GM19025 (cell line): ENCODE measurements around the gene FCHSD2.
"Not testable (repeated sequence)": the region's sequence is repeated elsewhere in the genome, so short reads cannot be mapped to it uniquely, and the experiment has no call there.

Experiments used
- ATAC-seq: cut with Tn5 transposase; IDR thresholded peaks from one replicate; pipeline ENCODE4 v1.9.1; 2021; ENCODE audit warnings: mild to moderate bottlenecking, low read depth, moderate library complexity; ENCODE audit not compliant: unreplicated experiment

The FCHSD2 gene

GRCh38 chr11:73129198-73129597 is 12.9 kb downstream of the FCHSD2 start:
- no peak for ATAC-seq

DNA sequence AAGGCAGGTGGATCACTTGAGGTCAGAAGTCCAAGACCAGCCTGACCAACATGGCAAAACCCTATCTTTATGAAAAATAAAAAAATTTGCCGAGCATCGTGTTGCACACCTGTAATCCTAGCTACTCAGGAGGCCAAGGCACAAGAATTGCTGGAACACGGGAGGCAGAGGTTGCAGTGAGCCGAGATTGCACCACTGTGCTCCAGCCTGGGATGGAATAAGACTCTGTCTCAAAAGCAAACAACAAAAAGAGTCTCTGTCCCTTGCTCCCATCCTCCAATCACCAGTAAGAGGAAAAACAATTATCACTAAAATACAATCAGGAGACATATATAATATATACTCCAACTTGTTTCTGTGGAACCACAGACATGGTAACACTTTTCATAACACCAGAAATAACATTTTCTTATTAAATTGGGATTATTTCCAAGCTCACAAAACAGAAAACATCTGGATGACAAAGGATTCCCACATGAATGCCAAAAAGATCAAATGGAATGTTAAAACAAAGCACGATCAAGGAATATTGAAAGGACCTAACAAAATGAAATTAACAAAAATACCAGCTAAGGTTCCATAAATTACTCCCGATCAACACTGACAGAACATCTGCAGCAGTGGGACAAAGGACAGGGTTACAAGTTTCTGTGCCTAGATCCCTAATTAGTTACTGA is 15.2 kb downstream of the FCHSD2 start:
- no peak for ATAC-seq

DNA sequence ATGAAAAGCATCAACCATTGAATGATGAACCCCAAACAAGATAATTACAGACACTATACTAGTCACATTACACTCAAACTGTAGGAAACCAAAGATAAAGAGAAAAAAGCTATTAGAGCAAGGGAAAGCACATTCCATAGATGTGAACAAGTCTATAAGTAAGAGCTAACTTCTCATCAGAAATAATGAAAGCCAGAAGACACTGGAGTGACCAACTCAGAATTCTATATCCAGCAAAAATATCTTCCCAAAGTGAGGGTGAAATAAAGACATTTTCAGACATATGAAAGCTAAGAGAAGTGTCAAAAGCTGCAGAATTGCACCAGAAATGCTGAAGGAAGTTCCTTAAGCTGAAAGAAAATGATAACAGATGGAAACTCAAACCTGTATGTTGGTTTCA is 17.3 kb downstream of the FCHSD2 start:
- no peak for ATAC-seq

DNA sequence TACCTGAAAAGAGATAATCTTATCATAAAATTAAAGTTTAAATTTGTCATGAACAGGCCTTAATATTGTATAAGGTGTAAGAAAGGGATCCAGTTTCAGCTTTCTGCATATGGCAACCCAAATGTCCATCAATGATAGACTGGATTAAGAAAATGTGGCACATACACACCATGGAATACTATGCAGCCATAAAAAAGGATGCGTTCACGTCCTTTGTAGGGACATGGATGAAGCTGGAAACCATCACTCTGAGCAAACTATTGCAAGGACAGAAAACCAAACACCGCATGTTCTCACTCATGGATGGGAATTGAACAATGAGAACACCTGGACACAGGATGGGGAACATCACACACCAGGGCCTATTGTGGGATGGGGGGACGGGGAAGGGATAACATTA is 18.2 kb downstream of the FCHSD2 start:
- not testable (repeated sequence) for ATAC-seq

DNA sequence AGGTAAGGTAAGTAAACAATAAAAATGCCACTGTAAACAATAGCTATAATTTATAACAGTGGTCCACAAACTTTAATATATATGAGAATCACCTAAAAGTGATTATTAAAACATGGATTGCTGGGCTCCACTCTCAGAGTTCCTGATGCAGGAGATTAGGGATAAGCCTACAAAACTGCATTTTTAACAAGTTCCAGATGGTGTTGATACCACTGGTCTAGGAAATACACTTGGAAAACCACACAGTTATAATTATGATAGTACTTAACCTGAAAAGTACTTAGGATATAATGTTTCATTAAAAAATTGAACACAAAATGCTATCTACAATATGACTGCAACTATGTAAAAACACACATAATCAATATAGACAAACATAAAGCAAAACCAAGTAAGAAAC is 20.4 kb downstream of the FCHSD2 start:
- ATAC-seq = no peak

DNA sequence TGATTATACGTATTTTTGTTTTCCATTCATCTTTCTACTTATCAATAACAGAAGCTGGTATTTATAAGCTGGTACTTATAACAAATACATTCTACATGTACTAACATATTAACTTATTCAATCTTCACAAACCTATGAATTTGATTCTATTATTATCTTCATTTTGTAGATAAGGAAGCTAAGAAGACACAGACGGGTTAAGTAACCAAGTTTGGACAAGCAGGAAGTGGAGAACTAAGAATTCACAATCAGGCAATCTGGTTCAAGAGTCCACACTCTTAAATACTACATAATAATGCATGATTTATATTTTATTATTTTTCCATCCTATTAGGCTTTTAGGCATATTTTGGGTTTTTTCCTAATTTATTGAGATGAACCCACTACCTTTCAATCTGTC is 25.0 kb downstream of the FCHSD2 start:
- no peak for ATAC-seq

DNA sequence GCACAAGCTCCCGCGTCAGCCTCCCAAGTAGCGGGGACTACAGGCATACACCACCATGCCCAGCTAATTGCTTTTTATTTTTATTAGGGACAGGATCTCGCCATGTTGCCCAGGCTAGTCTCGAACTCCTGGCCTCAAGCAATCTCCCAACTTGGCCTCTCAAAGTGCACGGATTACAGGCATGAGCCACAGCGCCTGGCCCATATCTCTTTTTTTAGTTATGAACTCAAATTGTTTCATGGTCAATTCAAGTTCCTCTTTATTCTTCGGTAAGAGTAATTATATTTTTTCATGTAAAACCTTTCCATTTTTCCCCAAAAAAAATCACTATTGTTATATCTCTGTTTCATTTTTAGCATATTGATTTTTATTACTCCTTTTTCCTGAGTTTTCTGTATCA is 25.5 kb downstream of the FCHSD2 start:
- ATAC-seq = no peak

- no peak for ATAC-seq
These were observed 27.3 kb downstream of the FCHSD2 start for GRCh38 chr11:73114835-73115220.

DNA sequence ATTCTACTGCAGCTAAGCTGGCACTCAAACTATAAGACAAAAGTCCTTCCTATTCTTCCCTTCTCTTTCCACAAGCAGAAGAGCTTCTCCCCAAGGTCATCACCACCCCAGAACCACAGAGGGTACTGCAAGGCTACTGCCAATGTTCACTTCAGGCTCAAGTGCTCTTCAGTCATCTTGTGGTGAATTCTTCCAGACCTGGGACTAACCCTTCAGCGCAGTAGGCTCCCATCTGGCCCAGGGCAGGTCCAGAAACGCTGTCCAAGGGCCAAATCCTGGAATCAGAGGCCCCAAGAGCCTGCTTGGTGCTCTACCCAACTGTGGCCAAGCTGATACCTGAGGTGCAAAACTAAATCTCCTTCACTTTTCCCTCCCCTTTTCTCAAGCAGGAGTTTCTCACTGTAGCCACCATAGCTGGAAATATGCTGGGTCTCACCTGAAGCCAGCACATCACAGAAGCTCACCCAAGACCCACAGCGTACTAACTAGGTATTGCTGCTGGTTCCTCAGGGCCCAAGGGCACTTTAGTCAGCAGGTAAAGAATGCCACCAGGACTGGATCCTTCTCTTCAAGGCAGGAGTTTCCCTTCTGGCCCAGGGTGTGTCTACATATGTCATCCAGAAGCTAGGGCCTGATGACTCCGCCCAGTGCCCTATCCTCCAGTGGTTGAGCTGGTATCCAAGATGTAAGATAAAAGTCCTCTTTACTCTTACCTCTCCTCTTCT is 27.8 kb downstream of the FCHSD2 start:
- no peak for ATAC-seq

DNA sequence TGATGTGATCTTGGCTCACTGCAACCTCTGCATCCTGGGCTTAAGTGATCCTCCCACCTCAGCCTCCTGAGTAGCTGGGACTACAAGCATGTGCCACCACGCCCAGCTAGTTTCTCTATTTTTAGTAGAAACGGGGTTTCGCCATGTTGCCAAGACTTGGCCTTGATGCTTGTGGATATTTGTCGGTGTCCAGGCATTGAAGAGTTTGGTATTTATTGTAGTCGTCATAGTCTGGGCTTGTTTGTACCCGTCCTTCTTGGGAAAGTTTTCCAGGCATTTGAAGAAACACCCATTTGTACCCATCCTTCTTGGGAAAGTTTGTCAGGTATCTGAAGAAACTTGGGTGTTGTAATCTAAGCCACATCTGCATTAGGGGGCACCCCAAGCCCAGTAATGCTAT is 28.7 kb downstream of the FCHSD2 start:
- no peak for ATAC-seq

DNA sequence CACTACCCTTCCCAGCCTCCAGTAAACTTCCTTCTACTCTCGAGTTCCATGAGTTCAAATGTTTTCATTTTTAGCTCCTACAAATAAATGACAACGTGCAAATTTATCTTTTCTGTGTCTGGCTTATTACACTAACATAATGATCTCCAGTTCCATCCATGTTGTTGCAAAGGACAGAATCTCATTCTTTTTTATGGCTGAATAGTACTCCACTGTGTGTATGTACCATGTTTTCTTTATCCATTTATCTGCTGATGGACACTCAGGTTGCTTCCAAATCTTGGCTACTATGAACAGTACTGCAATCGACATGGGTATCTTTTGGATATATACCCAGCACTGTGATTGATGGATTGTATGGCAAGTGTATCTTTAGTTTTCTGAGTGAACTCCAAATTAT is 34.5 kb downstream of the FCHSD2 start:
- ATAC-seq = no peak

GRCh38 chr11:73106347-73106746 is 35.8 kb downstream of the FCHSD2 start:
- ATAC-seq = no peak

DNA sequence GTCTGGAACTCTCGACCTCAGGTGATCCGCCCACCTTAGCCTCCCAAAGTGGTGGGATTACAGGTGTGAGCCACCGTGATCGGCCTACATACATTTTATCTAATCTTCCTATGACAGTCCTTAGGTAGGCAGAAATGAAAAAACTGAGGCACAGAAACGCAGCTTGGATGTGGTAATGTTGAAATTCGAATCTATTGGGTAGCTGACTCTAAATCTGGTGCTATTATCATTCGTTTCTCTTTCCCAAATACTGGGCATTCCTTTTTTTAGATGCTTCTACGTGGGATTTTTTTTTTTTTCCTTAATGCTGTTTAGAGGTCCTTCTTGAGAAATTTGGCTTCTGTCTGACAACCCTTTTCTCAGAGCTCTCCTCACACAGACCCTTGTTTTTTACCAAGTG is 41.5 kb downstream of the FCHSD2 start:
- ATAC-seq = no peak

DNA sequence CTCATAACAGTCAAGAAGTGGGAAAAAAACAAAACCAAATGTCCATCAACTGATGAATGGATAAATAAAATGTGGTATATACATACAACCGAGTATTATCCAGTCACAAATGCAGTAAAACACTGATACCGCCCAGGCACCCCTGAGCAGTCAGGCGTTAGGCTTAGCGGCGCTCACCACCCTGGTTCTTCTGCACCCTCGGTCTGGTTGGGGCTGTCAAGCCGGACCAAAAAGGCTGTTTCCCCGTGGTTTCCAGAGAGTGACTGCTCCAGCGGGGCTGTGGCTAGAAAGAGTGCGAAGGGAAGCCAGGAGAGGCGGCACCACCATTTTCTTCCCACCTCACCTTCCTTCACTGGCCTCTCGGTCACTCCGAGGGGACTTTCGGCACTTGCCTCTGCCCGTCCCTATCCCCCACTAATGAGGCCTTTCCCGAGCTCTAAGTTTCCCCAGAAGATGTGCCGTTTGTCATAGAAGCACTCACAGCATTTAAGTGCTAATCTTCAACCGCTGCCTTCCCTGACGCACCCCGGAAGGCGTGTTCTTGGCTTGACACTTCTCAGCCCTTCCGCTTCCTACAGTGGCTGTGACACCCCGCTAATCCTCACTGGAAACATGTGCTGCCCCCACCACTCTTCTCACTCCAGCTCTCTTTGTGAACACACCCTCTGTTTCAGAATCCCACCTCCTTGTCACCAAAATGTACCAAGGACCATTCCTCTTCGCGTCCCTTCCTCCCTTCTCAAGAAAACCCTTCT is 42.4 kb downstream of the FCHSD2 start:
- ATAC-seq = no peak

GRCh38 chr11:73095613-73096012 is 46.5 kb downstream of the FCHSD2 start:
- no peak for ATAC-seq

DNA sequence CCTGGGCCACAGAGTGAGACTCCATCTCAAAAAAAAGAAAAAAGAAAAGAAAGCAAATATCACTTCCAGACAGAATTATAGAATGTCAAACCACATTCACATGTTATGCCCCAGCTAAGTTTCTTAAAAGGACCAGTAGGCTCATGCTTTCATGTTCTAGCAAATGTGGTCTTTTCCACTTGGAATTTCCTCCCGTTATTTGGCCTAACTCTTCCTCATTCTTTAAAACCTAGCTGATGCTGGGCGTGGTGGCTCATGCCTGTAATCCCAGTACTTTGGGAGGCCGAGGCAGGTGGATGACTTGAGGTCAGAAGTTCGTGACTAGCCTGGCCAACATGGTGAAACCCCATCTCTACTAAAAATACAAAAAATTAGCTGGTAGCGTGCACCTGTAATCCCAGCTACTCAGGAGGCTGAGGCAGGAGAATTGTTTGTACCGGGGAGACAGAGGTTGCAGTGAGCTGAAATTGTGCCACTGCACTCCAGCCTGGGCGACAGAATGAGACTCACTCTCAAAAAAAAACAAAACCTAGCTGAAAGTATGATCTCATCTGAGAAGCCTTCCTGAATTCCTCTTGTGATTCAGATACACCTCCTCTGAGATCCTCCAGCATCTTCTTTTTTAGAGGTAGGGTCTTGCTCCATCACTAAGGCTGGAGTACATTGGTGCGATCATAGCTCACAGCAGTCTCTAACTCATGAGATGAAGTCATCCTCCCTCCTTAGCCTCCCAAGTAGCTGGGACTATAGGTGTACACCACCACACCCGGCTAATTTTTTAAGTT is 50.4 kb downstream of the FCHSD2 start:
- ATAC-seq = no peak

DNA sequence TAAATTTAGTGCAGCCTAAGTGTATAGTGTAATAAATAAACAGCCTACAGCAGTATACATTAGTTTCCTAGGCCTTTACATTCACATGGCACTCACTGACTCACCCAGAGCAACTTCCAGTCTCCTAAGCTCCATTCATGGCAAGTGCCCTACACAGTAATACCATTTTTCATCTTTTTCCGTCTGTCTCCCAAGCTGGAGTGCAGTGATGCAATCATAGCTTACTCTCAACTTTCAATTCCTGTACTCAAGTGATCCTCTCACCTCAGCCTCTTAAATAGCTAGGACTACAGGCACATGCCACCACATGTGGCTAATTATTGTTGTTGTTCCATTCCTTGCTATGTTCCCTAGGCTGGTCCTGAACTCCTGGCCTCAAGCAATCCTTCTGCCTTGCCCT is 54.4 kb downstream of the FCHSD2 start:
- no peak for ATAC-seq

- ATAC-seq = no peak
These were observed 56.8 kb downstream of the FCHSD2 start for GRCh38 chr11:73085189-73085875.

DNA sequence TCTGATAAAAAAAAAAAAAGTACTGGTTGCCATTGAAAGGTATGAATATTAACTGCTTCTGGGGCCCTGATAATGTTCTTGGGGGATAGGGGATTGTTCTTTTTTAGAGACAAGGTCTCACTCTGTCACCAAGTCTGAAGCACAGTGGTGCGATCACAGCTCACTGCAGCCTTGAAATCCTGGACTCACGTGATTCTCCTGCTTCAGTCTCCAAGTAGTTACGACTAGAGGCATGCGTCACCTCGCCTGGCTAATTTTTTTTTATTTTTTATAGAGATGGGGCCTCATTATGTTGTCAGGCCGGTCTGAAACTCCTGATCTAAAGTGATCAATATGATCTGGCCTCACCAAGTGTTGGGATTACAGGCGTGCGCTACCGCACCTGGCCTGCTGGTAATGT is 63.5 kb downstream of the FCHSD2 start:
- ATAC-seq = no peak

- ATAC-seq = no peak
These were observed 64.7 kb downstream of the FCHSD2 start for GRCh38 chr11:73077454-73077853.
